Activated CD4-positive, alpha-beta T cell treated with anti-CD3 and anti-CD28 coated beads, Interleukin-2, amount 50 U/mL, for 4 hours (primary cell): ENCODE data around the gene PLAGL1.

ENCODE experiments used
- DNase-seq, 2 experiments: peaks; one replicate each; pipeline ENCODE4 v3.0.0-alpha.2; 2020

The PLAGL1 gene

GRCh38 chr6:144008846-144009245, 787 bp upstream of the PLAGL1 start:
- DNase-seq, result no peak

GRCh38 chr6:144007478-144008119, 460 bp downstream of the PLAGL1 start:
- DNase-seq, result no peak

- DNase-seq, result no peak
Measured at GRCh38 chr6:144006736-144007477, 1.2 kb downstream of the PLAGL1 start.

- no peak for DNase-seq
Measured at GRCh38 chr6:143999406-143999805, 8.7 kb downstream of the PLAGL1 start.

GRCh38 chr6:143998686-143999085, 9.4 kb downstream of the PLAGL1 start:
- DNase-seq, result no peak

GRCh38 chr6:143993965-143994646, 14.0 kb downstream of the PLAGL1 start:
- no peak for DNase-seq

- no peak for DNase-seq
Measured at GRCh38 chr6:143992285-143992684, 15.8 kb downstream of the PLAGL1 start.

- DNase-seq, result no peak
Measured at GRCh38 chr6:143986463-143987065, 21.5 kb downstream of the PLAGL1 start.

- DNase-seq, result no peak
Measured at GRCh38 chr6:143984666-143985065, 23.4 kb downstream of the PLAGL1 start.

- no peak for DNase-seq
Measured at GRCh38 chr6:143982968-143983367, 25.1 kb downstream of the PLAGL1 start.

- DNase-seq, result no peak
Measured at GRCh38 chr6:143980921-143981320, 27.1 kb downstream of the PLAGL1 start.

GRCh38 chr6:143976806-143977349, 31.2 kb downstream of the PLAGL1 start:
- DNase-seq, result no peak

- no peak for DNase-seq
Measured at GRCh38 chr6:143974089-143974488, 34.0 kb downstream of the PLAGL1 start.

GRCh38 chr6:143973097-143973966, 34.7 kb downstream of the PLAGL1 start:
- no peak for DNase-seq

GRCh38 chr6:143971482-143972205, 36.4 kb downstream of the PLAGL1 start:
- no peak for DNase-seq

- DNase-seq, result no peak
Measured at GRCh38 chr6:143970456-143971218, 37.4 kb downstream of the PLAGL1 start.

GRCh38 chr6:143969077-143969476, 39.0 kb downstream of the PLAGL1 start:
- DNase-seq, result no peak

GRCh38 chr6:143967706-143968376, 40.2 kb downstream of the PLAGL1 start:
- no peak for DNase-seq

- no peak for DNase-seq
Measured at GRCh38 chr6:143966312-143966711, 41.7 kb downstream of the PLAGL1 start.

GRCh38 chr6:143965503-143966171, 42.4 kb downstream of the PLAGL1 start:
- no peak for DNase-seq
